PC-9 (cell line): ENCODE results near the gene DGKZ. TPM values are rescaled to one million over a fixed set of nuclear protein-coding genes. Genes with fewer than 3 reads are reported as not detected.
A peak's percentile ranks its signal among the peaks of the same experiment; 100 is the strongest.

ENCODE experiments used
- BruUV-seq: library from RNA; stranded (reverse); fragments of 400-500 nt; replicated peaks from 2 replicates; lab custom pipeline; 2021; lab: Mats Ljungman, UMichigan
- CTCF ChIA-PET: fragments of 300-600 bp; sonication (Branson Sonifier 250); formaldehyde crosslinking; loops from one replicate; lab custom pipeline; 2022; ENCODE audit warnings: antibody characterized with exemption; lab: Charles Lee
- POLR2A ChIA-PET: fragments of 300-600 bp; sonication (Branson Sonifier 250); formaldehyde crosslinking; loops from one replicate; lab custom pipeline; 2022; ENCODE audit warnings: antibody characterized with exemption; ENCODE audit not compliant: unreplicated experiment; lab: Charles Lee
- DNase-seq, 2 experiments: peaks; one replicate each; pipeline versions ENCODE4 v3.0.0 to v3.0.0-alpha.2; 2015 to 2022; ENCODE audit warnings: mixed read lengths in 1 of 2
- H2AFZ ChIP-seq: fragments of 200-600 bp; sonication (generic); 2 replicates; pipeline ENCODE4 v1.8.1; 2017; ENCODE audit warnings: antibody characterized with exemption
- H3F3A ChIP-seq: fragments of 200-600 bp; sonication (generic); 2 replicates; pipeline ENCODE4 v1.8.1; 2017; ENCODE audit warnings: antibody characterized with exemption, mild to moderate bottlenecking, low read depth; ENCODE audit not compliant: insufficient read depth
- H3K27ac ChIP-seq: fragments of 200-600 bp; sonication (generic); 2 replicates; pipeline ENCODE4 v1.6.1; 2016; ENCODE audit warnings: mixed run types
- H3K27me3 ChIP-seq: fragments of 200-600 bp; sonication (generic); 2 replicates; pipeline ENCODE4 v1.6.1; 2016; ENCODE audit warnings: low read depth, mixed run types; ENCODE audit not compliant: insufficient read depth
- H3K36me3 ChIP-seq: fragments of 200-600 bp; sonication (generic); 2 replicates; pipeline ENCODE4 v1.6.1; 2016; ENCODE audit warnings: low read depth, mixed run types
- H3K4me1 ChIP-seq: fragments of 200-600 bp; sonication (generic); replicated peaks from 2 replicates; pipeline ENCODE4 v1.6.1; 2016; ENCODE audit warnings: mixed run types; ENCODE audit not compliant: insufficient read depth
- H3K4me2 ChIP-seq: fragments of 200-600 bp; sonication (generic); 2 replicates; pipeline ENCODE4 v1.6.1; 2017; ENCODE audit warnings: mixed run types
- H3K4me3 ChIP-seq: fragments of 200-600 bp; sonication (generic); 2 replicates; pipeline ENCODE4 v1.6.1; 2016; ENCODE audit warnings: mixed run types
- H3K79me2 ChIP-seq: fragments of 200-600 bp; sonication (generic); 2 replicates; pipeline ENCODE4 v1.6.1; 2017; ENCODE audit warnings: low read depth, mixed run types
- H3K9me2 ChIP-seq: fragments of 200-600 bp; sonication (generic); 2 replicates; pipeline ENCODE4 v1.8.1; 2017; ENCODE audit warnings: mild to moderate bottlenecking; ENCODE audit not compliant: insufficient read depth
- H3K9me3 ChIP-seq: fragments of 200-600 bp; sonication (generic); 2 replicates; pipeline ENCODE4 v1.8.1; 2016; ENCODE audit warnings: low read depth; ENCODE audit not compliant: insufficient read depth
- H4K20me1 ChIP-seq: fragments of 200-600 bp; sonication (generic); 2 replicates; pipeline ENCODE4 v1.8.1; 2017; ENCODE audit not compliant: insufficient read depth
- EZH2 ChIP-seq: fragments of 200-600 bp; sonication (generic); IDR thresholded peaks from 2 replicates; pipeline ENCODE4 v1.8.0; 2017; ENCODE audit warnings: antibody characterized with exemption, low read depth
- intact Hi-C: fragments of 100-400 bp; cut with micrococcal nuclease; formaldehyde crosslinking; loops from one replicate; pipeline ENCODE4 v1.10.0; 2022; ENCODE audit not compliant: unreplicated experiment
- total RNA-seq: library from RNA; stranded (reverse); gene quantifications from 2 replicates; pipeline ENCODE4 v1.2.3, GENCODE V29; 2021
- TF ChIP-seq, protein P1 (sequence below): fragments of 200-600 bp; sonication (generic); conservative IDR thresholded peaks from 2 replicates; pipeline ENCODE4 v1.6.1; 2017; ENCODE audit warnings: mixed run types, antibody characterized with exemption, mild to moderate bottlenecking, moderate library complexity

Gene DGKZ
- total RNA-seq, 1 experiment from 2014 or later = 49.3 TPM

DNA sequence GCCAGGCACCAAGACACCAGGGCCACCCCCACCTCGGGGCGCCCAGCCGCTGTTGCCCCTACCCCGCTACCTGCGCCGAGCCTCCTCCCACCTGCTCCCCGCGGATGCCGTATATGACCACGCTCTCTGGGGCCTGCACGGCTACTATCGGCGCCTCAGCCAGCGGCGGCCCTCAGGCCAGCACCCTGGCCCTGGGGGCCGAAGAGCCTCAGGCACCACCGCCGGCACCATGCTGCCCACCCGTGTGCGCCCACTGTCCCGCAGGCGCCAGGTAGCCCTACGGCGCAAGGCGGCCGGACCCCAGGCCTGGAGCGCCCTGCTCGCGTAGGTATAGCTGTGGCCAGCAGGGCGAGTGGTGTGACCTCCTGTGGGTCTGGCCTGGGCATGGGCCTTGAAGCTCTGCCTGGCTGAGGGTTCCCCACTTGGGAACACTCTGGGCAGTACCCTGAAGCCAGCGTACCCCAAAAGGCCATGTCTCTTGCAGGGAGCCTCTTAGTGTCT is 19.4 kb downstream of the DGKZ start:
- no peaks in the 10 kb centered on the region for H3K27me3 ChIP-seq
- H3K79me2 ChIP-seq = peaks cover 13% of the 10 kb centered on the region
- H3K4me1 ChIP-seq = peaks cover 22% of the 10 kb centered on the region
- no peak overlapping the region for H3K27ac ChIP-seq
- H3K4me3 ChIP-seq = no peak overlapping the region
- intact Hi-C loops = loop anchor here (1.0 to 5.0 kb wide), 3 partner anchors 127 to 991 kb away; no protein-coding TSS in a partner anchor
- H3K9me2 ChIP-seq = no peaks in the 10 kb centered on the region
- CTCF ChIA-PET = interaction anchor here (1.6 kb wide), 1 partner anchor 22 kb away, joined by 3 read pairs; no protein-coding TSS in a partner anchor
- H3F3A ChIP-seq = peaks cover 16% of the 10 kb centered on the region; the same call in 1 of the 2 replicates
- BruUV-seq = no TSS peak
- H3K4me2 ChIP-seq = no peak overlapping the region
- TF ChIP-seq, protein P1, sequence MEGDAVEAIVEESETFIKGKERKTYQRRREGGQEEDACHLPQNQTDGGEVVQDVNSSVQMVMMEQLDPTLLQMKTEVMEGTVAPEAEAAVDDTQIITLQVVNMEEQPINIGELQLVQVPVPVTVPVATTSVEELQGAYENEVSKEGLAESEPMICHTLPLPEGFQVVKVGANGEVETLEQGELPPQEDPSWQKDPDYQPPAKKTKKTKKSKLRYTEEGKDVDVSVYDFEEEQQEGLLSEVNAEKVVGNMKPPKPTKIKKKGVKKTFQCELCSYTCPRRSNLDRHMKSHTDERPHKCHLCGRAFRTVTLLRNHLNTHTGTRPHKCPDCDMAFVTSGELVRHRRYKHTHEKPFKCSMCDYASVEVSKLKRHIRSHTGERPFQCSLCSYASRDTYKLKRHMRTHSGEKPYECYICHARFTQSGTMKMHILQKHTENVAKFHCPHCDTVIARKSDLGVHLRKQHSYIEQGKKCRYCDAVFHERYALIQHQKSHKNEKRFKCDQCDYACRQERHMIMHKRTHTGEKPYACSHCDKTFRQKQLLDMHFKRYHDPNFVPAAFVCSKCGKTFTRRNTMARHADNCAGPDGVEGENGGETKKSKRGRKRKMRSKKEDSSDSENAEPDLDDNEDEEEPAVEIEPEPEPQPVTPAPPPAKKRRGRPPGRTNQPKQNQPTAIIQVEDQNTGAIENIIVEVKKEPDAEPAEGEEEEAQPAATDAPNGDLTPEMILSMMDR = no peak
- TF ChIP-seq EZH2 = no peak
- DNase-seq = no peak
- peaks cover 8% of the 10 kb centered on the region; the same call in 1 of the 2 replicates for H3K36me3 ChIP-seq
- no peaks in the 10 kb centered on the region for H3K9me3 ChIP-seq
- H4K20me1 ChIP-seq = peaks cover 11% of the 10 kb centered on the region; the same call in 1 of the 2 replicates
- no peak overlapping the region for H2AFZ ChIP-seq
- POLR2A ChIA-PET = no interaction called here

DNA sequence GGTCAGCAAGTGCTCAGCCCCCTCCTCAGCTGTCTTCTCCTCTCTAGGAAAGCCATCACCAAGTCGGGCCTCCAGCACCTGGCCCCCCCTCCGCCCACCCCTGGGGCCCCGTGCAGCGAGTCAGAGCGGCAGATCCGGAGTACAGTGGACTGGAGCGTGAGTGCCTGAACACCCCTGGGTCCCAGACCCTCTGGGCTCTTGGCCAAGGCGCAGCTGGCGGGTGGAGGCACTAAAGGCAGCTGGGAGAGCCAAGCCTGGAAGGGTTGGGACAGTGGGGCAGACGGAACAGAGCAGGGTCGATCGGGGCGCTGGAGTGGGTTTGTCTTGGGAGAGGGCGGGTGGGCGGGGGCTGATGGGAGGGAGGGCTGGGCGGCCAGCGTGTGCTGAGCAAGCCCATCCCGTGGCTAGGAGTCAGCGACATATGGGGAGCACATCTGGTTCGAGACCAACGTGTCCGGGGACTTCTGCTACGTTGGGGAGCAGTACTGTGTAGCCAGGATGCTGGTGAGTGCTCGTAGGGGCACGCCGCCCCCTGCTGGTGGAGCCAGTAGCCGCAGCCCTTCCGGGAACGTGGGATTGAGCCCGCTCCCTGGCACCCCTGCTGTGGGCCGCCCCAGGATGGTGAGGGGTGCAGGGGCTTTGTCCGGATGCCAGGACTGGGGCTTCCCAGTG is 20.1 kb downstream of the DGKZ start:
- Histone ChIP-seq H3K79me2 (peaks cover 13% of the 10 kb centered on the region), H3K9me2 (no peaks in the 10 kb centered on the region), H3K4me3 (no peak overlapping the region), H3K4me1 (peaks cover 20% of the 10 kb centered on the region), H3F3A (peaks cover 15% of the 10 kb centered on the region; the same call in 1 of the 2 replicates), H3K36me3 (peaks cover 8% of the 10 kb centered on the region; the same call in 1 of the 2 replicates), H4K20me1 (peaks cover 11% of the 10 kb centered on the region; the same call in 1 of the 2 replicates), H3K4me2 (no peak overlapping the region), H3K9me3 (no peaks in the 10 kb centered on the region), H2AFZ (no peak overlapping the region), H3K27me3 (no peaks in the 10 kb centered on the region), H3K27ac (no peak overlapping the region)
- TF ChIP-seq EZH2 = no peak
- TF ChIP-seq, protein P1 = peak; percentile 88
- DNase-seq = peak in 1 of 2 experiments; percentile 67
- no TSS peak for BruUV-seq
- ChIA-PET POLR2A (no interaction called here), CTCF (interaction anchor here (0.5 to 1.6 kb wide), 2 partner anchors 21 to 179 kb away, joined by 3 to 14 read pairs; no protein-coding TSS in a partner anchor)
- intact Hi-C loops = loop anchor here (1.0 to 5.0 kb wide), 3 partner anchors 128 to 990 kb away; no protein-coding TSS in a partner anchor

DNA sequence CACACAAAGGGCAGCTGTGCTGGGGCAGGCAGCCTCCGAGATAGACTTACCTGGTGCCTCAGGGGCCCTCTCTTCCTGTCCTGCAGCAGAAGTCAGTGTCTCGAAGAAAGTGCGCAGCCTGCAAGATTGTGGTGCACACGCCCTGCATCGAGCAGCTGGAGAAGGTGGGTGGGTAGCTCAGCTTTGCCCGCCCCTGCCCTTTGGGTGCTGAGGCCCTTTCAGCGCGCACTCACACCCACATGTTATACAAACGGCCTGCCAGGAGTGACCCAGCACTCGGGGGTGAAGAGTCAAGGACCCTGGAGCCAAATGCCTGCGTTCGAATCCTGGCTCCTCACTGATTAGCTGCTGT is 20.6 kb downstream of the DGKZ start:
- POLR2A ChIA-PET = no interaction called here
- TF ChIP-seq EZH2 = no peak
- TF ChIP-seq, protein P1 = peak; percentile 49
- intact Hi-C loops = loop anchor here (1.0 to 5.0 kb wide), 5 partner anchors 129 to 989 kb away; no protein-coding TSS in a partner anchor
- Histone ChIP-seq H3K9me2 (no peaks in the 10 kb centered on the region), H3K4me2 (no peak overlapping the region), H3K27me3 (no peaks in the 10 kb centered on the region), H3K79me2 (peaks cover 13% of the 10 kb centered on the region), H3K36me3 (peaks cover 8% of the 10 kb centered on the region; the same call in 1 of the 2 replicates), H2AFZ (no peak overlapping the region), H3K4me1 (peaks cover 15% of the 10 kb centered on the region), H3K9me3 (no peaks in the 10 kb centered on the region), H3K4me3 (no peak overlapping the region), H4K20me1 (peaks cover 11% of the 10 kb centered on the region; the same call in 1 of the 2 replicates), H3K27ac (no peak overlapping the region), H3F3A (peaks cover 13% of the 10 kb centered on the region; the same call in 1 of the 2 replicates)
- DNase-seq = no peak
- no TSS peak for BruUV-seq
- CTCF ChIA-PET = interaction anchor here (1.6 kb wide), 1 partner anchor 21 kb away, joined by 3 read pairs; no protein-coding TSS in a partner anchor
